GM12892 (cell line): ENCODE measurements around the gene QPCT.

Source experiments
- POLR2A ChIP-seq: IDR thresholded peaks from 2 replicates; pipeline ENCODE4 v1.6.1; 2011; ENCODE audit warnings: low read depth, low read length, control low read depth
- POLR2AphosphoS5 ChIP-seq: IDR thresholded peaks from 2 replicates; pipeline ENCODE4 v1.6.1; 2011; ENCODE audit warnings: low read depth, low read length, control low read depth

DNA sequence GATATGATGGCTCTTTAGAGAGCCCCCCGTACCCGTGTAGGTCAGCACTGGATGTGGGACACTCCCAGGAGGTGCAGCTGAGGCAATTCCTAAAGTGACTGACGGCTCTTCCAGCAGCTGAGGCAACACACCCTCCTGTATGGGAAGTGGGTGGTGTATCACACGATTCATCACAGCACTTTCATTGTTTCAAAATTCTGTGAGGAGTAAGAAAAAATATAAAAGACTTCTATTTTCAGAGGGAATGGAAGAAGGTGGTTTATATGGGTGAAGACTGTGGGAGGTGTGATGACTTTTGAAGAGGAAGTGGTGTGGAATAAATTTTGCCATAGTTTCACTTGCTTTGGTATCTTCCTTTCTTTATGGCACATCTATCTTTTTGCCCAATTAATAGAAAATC, 22.3 kb downstream of the QPCT start:
- TF ChIP-seq POLR2AphosphoS5 (no peak), POLR2A (no peak)
